ENCODE measurements around the gene PTPRG. TPM values are rescaled to one million over a fixed set of nuclear protein-coding genes. Genes with fewer than 3 reads are reported as not detected.

PTPRG gene
- total RNA-seq, 1 experiment from 2014 or later = 69.3 TPM

DNA sequence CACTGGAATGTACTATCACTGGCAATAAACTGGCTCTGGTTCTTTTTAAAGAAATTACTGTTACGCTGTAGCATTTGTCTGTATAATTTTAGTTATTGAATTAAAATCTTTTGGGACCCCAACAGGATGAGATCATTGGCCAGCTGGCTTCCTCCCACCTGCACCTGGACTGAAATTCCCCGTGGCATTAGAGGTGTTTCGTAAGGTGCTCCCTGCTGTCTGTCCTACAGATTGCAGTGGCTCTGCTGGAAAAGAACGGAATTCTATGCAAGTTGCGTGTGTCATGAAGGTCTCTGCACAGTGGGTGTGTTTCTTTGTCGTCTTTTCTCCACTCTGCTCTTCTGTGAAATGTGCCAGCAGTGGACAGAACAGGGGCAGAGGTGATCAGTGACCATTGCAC lies 383.4 kb downstream of the PTPRG start:
- Mint-ChIP-seq H3K27ac (peak overlapping the region in 2 of 3 experiments; percentile 62 to 67; a peak in 6 of 7 replicates), H3K4me1 (peaks cover 65 to 68% of the 10 kb centered on the region in 2 experiments), H3K9me3 (no peaks in the 10 kb centered on the region; a peak in 1 of 5 replicates), H3K4me3 (no peak overlapping the region; a peak in 1 of 5 replicates), H3K36me3 (ENCODE audit: insufficient read depth in 1 of 3, low read depth in 3 of 3) (peaks cover 0 to 9% (median 3%) of the 10 kb centered on the region in 3 experiments; a peak in 4 of 7 replicates), H3K27me3 (ENCODE audit: low read depth) (no peaks in the 10 kb centered on the region)
- H3K9ac ChIP-seq (ENCODE audit: extremely low read depth, insufficient read length, low read length) = no peak overlapping the region
- H3K79me1 ChIP-seq (ENCODE audit: insufficient read depth, low read depth, low read length, poor library complexity, severe bottlenecking) = no peaks in the 10 kb centered on the region
- no peak overlapping the region for H2BK120ac ChIP-seq (ENCODE audit: low read depth, low read length, poor library complexity, severe bottlenecking)
- H3K23me2 ChIP-seq (ENCODE audit: insufficient read length, low read depth, low read length, poor library complexity, severe bottlenecking) = no peaks in the 10 kb centered on the region
- H3K56ac ChIP-seq (ENCODE audit: insufficient read length, low read depth, low read length) = no peak overlapping the region
- H3K23ac ChIP-seq (ENCODE audit: insufficient read length, low read depth, low read length) = no peak overlapping the region
- H4K5ac ChIP-seq (ENCODE audit: insufficient read length, low read depth, low read length) = no peak overlapping the region
- H2BK15ac ChIP-seq (ENCODE audit: low read depth, low read length) = no peak overlapping the region
- TF ChIP-seq, protein P1, sequence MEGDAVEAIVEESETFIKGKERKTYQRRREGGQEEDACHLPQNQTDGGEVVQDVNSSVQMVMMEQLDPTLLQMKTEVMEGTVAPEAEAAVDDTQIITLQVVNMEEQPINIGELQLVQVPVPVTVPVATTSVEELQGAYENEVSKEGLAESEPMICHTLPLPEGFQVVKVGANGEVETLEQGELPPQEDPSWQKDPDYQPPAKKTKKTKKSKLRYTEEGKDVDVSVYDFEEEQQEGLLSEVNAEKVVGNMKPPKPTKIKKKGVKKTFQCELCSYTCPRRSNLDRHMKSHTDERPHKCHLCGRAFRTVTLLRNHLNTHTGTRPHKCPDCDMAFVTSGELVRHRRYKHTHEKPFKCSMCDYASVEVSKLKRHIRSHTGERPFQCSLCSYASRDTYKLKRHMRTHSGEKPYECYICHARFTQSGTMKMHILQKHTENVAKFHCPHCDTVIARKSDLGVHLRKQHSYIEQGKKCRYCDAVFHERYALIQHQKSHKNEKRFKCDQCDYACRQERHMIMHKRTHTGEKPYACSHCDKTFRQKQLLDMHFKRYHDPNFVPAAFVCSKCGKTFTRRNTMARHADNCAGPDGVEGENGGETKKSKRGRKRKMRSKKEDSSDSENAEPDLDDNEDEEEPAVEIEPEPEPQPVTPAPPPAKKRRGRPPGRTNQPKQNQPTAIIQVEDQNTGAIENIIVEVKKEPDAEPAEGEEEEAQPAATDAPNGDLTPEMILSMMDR (conservative IDR thresholded peaks at IDR 0.05) = no peak
- H3K9me3 ChIP-seq (ENCODE audit: control insufficient read depth, low read depth, low read length) = no peaks in the 10 kb centered on the region
- H3K14ac ChIP-seq (ENCODE audit: insufficient read depth, low read length) = no peak overlapping the region
- H2AK5ac ChIP-seq (ENCODE audit: insufficient read length, low read length) = no peak overlapping the region
- no peaks in the 10 kb centered on the region for H3K27me3 ChIP-seq (ENCODE audit: insufficient read depth, low read length)
- H3T11ph ChIP-seq (ENCODE audit: low read length) = no peak overlapping the region
- H4K8ac ChIP-seq (replicated peaks; ENCODE audit: insufficient read length, low read depth, low read length) = no peak overlapping the region
- no peak overlapping the region for H3K4me2 ChIP-seq (ENCODE audit: insufficient read depth, insufficient read length, low read length)
- WGBS (ENCODE audit: extremely low coverage, insufficient read length, low lambda C conversion rate) = no CpG with 5 or more reads among the region's 6 CpGs
- DNase-seq = no peak
- H2BK20ac ChIP-seq (ENCODE audit: low read depth, low read length, poor library complexity, severe bottlenecking) = no peak overlapping the region
- no peaks in the 10 kb centered on the region for H4K20me1 ChIP-seq (ENCODE audit: control insufficient read depth, insufficient read depth, insufficient read length)
- no peak overlapping the region for H3K27ac ChIP-seq (ENCODE audit: insufficient read length, low read depth, low read length)
- H3K18ac ChIP-seq (ENCODE audit: insufficient read length, low read depth, low read length) = no peak overlapping the region
- no peak overlapping the region for H3K4ac ChIP-seq (ENCODE audit: low read depth, low read length)
- no peak overlapping the region for H4K91ac ChIP-seq (ENCODE audit: insufficient read length, low read depth, low read length)
- H3K4me1 ChIP-seq (ENCODE audit: insufficient read depth, low read length) = peaks cover 24% of the 10 kb centered on the region; the same call in 1 of the 2 replicates
- no peak overlapping the region for H2BK5ac ChIP-seq (ENCODE audit: insufficient read length, low read length)
- H2BK12ac ChIP-seq (ENCODE audit: insufficient read length, low read depth, low read length) = no peak overlapping the region
- no peak overlapping the region for H2AFZ ChIP-seq (ENCODE audit: low read length)
- H3K79me2 ChIP-seq (ENCODE audit: insufficient read depth, low read length) = peaks cover 4% of the 10 kb centered on the region; the same call in 1 of the 2 replicates
